Smooth muscle cell of the brain vasculature (primary cell): ENCODE data around the gene TULP4.
A peak's percentile ranks its signal among the peaks of the same experiment; 100 is the strongest.
"Not testable (repeated sequence)": the region's sequence is repeated elsewhere in the genome, so short reads cannot be mapped to it uniquely, and the experiment has no call there.

Source experiments
- DNase-seq: peaks from one replicate; pipeline ENCODE4 v3.0.0-alpha.2; 2012; ENCODE audit warnings: low read depth, low spot score

TULP4 gene

DNA sequence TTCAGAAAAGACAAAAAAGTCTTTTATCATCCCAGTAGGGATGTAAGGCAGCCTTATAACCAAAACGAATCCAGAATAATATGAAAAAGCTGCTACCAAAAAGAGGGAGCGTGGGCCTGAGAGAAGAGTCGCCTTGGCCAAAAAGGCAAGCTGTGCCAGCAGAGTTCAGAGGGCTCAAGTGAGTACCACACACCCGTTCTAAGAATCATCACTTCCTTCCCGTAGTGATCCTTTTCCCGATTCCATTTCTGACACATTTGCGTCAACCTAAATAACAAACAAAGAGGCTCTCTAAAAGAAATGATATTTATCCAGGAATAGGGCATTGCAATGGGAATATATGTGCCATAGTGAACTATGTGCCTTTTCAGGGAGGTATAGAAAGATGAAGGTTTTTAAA lies 243.8 kb downstream of the TULP4 start:
- no peak for DNase-seq

DNA sequence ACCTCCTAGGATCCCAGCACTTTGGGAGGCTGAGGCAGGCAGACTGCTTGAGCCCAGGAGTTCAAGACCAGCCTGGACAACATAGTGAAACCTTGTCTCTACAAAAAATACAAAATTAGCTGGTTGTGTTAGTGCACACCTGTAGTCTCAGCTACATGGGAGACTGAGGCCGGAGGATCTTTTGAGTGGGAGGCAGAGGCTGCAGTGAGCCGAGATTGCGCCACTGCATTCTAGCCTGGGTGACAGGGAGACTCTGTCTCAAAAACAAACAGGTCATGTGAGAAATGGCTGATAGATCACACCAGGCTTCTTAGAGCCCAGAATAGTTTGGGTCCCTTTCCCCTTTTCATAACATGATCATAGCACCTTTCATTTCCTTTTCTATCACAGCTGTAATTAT lies 244.8 kb downstream of the TULP4 start:
- not testable (repeated sequence) for DNase-seq

GRCh38 chr6:158557927-158558326 lies 245.7 kb downstream of the TULP4 start:
- no peak for DNase-seq

DNA sequence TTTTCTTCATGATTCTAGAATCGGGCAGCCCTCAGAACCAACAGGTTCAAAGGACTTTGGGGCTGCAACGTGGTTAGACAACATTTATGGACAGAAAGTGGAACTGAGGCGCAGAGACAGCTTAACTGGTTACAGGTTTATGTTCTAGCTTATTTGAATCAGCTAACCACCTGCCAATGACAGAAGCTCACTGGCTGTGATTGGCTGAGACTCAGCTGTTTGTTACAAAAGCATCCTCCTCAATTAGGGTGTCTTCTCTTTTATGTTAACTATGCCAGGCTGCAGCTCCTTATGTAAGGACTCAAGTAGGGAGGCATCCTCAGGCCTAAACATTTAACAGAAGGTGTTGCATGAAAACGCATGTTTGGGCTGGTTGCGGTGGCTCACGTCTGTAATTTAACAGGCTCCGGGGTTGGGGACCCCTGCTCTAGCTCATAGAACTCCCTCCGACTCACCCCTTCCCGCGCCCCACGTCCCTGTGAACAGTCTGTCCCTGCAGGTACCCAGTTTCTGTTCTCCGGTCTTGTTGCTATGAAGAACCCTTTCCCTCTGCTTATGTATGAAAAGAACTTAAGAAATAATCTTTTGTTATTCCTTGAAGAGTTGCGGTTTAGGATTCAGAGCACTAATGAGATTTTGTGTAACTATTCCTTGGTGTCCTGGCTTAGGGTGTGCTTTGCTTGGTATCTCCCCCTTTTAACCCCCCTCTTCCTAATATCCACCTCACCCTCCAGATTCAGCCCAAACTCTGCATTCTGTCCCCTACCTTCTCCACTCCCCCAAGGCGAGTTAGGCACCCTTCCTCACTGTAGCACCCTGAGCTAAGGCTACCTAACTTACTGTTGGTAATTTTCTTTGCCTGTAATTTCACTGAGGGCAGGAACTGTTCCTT lies 246.4 kb downstream of the TULP4 start:
- DNase-seq: no peak

- DNase-seq: no peak
Measured at GRCh38 chr6:158559338-158559894, 247.2 kb downstream of the TULP4 start.

DNA sequence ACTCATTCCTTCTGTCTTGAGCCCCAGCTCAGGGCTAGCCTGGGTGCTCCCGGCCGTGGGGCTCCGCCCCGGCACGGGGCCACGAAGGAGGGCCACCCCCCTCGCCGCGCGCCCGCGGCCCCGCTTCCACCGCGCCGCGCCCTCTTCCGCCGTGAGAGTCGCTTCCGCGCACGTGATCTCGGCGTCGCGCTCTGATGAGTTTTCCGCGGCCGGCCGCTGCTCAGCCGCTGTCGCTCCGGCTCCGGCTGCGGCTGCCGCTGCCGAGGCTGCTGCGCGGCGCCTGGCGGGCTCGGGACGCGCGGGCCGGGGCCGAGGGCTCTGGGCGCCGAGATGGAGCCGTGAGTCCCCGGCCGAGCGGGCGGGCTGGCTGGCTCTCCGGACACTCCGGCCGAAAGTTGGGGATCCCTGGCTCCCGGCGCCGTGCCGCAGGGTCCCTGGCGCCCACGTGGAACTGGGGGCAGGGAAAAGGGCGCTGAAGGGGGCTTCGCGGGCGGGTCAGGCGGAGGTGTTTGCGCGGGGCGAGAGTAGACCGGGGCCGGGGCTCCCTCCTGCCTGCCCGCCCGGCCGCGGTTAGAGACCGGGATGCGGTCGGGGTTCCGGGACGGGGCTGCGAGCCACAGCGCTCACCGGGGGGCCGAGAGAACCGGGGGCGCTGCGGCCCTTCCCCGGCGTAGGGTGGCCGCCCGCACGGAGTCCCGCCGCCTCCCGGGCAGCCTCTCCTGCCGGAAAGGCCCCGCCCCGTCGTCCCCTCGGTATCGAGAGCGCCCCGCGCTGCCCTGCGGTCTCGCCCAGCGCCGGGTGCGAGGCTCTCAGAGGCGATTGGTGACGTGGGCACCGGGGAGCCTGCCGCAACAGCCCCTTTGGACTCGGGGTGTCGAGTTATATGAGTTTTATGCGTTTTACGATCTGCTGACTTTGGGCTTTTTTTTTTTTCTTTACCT lies 247.9 kb downstream of the TULP4 start, which contains the start of gene TMEM181:
Gene TMEM181 (plus strand): TSS at position 197 of the 941 bp plus-strand sequence. CDS start 134 bp downstream, at position 331.
- peak; percentile 36 for DNase-seq

DNA sequence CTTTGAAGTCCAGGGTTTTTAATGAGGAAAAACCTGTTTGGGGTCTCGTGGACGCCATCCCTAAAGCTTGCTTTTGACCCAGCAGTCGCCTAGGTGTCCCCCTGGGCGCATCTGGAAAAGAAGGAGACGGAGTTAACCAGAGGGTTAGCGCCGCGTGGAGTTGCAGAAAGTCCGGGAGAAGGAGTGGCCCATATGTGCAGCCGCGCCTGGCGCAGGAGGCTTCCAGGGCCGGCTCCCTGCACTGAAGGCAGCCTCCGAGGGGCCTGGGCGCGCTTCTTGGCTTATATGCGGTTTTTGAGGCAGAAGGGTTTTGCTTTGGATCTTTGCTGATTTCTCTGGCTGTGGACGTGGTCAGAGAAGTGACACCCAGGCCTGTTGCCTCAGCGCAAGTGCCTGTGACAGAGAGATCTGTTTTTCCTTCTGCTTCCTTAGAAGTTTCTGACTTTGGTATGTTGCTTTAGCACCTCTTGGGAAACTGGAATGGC lies 248.6 kb downstream of the TULP4 start:
- DNase-seq: no peak
